T-helper 1 cell treated with Interleukin-12 subunit alpha and Interleukin-12 subunit beta and Interleukin-4 antibody, amounts not matched to agents 30 ng/mL and 1 ng/mL, for 36 hours (primary cell): ENCODE measurements around the gene PLCH2. TPM values are rescaled to one million over a fixed set of nuclear protein-coding genes. Genes with fewer than 3 reads are reported as not detected.

ENCODE experiments used
- intact Hi-C: fragments of 100-400 bp; cut with micrococcal nuclease; formaldehyde crosslinking; loops from one replicate; pipeline ENCODE4 v1.15.1; 2024
- total RNA-seq: library from RNA; stranded (reverse); gene quantifications from 2 replicates; pipeline ENCODE4 v1.2.3, GENCODE V29; 2022

PLCH2 gene
- total RNA-seq, 1 donor from 2014 or later, result 14.0 TPM

GRCh38 chr1:2526824-2527555 is 50.9 kb downstream of the PLCH2 start:
- intact Hi-C loops, result loop anchor here (1.0 to 10.0 kb wide), 13 partner anchors 20 to 1412 kb away; partner anchors contain the start of genes C1orf159, MORN1, PEX10 and PRXL2B

GRCh38 chr1:2527556-2527860 is 51.4 kb downstream of the PLCH2 start:
- intact Hi-C loops, result loop anchor here (10.0 kb wide), 2 partner anchors 1127 to 1413 kb away; partner anchors contain the start of genes C1orf159, TP73 and WRAP73

GRCh38 chr1:2528016-2528415 is 51.9 kb downstream of the PLCH2 start:
- intact Hi-C loops, result loop anchor here (10.0 kb wide), 2 partner anchors 1127 to 1413 kb away; partner anchors contain the start of genes C1orf159, TP73 and WRAP73

GRCh38 chr1:2528611-2528965 is 52.5 kb downstream of the PLCH2 start:
- intact Hi-C loops, result loop anchor here (10.0 kb wide), 2 partner anchors 1126 to 1414 kb away; partner anchors contain the start of genes C1orf159, TP73 and WRAP73

- intact Hi-C loops, result loop anchor here (10.0 kb wide), 2 partner anchors 1126 to 1414 kb away; partner anchors contain the start of genes C1orf159, TP73 and WRAP73
Observed at GRCh38 chr1:2528966-2529783, 53.1 kb downstream of the PLCH2 start.

- intact Hi-C loops, result loop anchor here (10.0 kb wide), 2 partner anchors 1125 to 1415 kb away; partner anchors contain the start of genes C1orf159, TP73 and WRAP73
Observed at GRCh38 chr1:2529784-2530512, 53.9 kb downstream of the PLCH2 start, which contains the start of gene HES5. HES5 (minus strand) TSS chr1:2530263; CDS start chr1:2530164, 99 bp downstream.

- intact Hi-C loops, result no loop called here
Observed at GRCh38 chr1:2530513-2531361, 54.6 kb downstream of the PLCH2 start.

- intact Hi-C loops, result no loop called here
Observed at GRCh38 chr1:2532485-2533160, 56.5 kb downstream of the PLCH2 start.

GRCh38 chr1:2533365-2533764 is 57.3 kb downstream of the PLCH2 start:
- intact Hi-C loops, result no loop called here

GRCh38 chr1:2534315-2534686 is 58.2 kb downstream of the PLCH2 start:
- intact Hi-C loops, result no loop called here

GRCh38 chr1:2534687-2535441 is 58.8 kb downstream of the PLCH2 start:
- intact Hi-C loops, result no loop called here

- intact Hi-C loops, result no loop called here
Observed at GRCh38 chr1:2535455-2535854, 59.4 kb downstream of the PLCH2 start.

GRCh38 chr1:2535981-2536380 is 59.9 kb downstream of the PLCH2 start:
- intact Hi-C loops, result no loop called here

- intact Hi-C loops, result no loop called here
Observed at GRCh38 chr1:2537784-2538115, 61.7 kb downstream of the PLCH2 start.

GRCh38 chr1:2538376-2538775 is 62.3 kb downstream of the PLCH2 start:
- intact Hi-C loops, result no loop called here

- intact Hi-C loops, result no loop called here
Observed at GRCh38 chr1:2538872-2539271, 62.8 kb downstream of the PLCH2 start.

- intact Hi-C loops, result no loop called here
Observed at GRCh38 chr1:2539312-2539907, 63.3 kb downstream of the PLCH2 start.

GRCh38 chr1:2540816-2541492 is 64.9 kb downstream of the PLCH2 start:
- intact Hi-C loops, result no loop called here
